ENCODE results near the gene ISLR.

- TF ChIP-seq CTCF (IDR thresholded peaks at IDR 0.05) (no peak), POLR2A (IDR thresholded peaks at IDR 0.05; ENCODE audit: low read depth) (no peak), POLR2AphosphoS5 (IDR thresholded peaks at IDR 0.05) (no peak), EP300 (IDR thresholded peaks at IDR 0.05) (no peak)
These were observed 1.5 kb upstream of the ISLR start for GRCh38 chr15:74171965-74172541.

Data from esophagus muscularis mucosa (tissue), 4 donors.